ENCODE results near the gene MACO1.

DNA sequence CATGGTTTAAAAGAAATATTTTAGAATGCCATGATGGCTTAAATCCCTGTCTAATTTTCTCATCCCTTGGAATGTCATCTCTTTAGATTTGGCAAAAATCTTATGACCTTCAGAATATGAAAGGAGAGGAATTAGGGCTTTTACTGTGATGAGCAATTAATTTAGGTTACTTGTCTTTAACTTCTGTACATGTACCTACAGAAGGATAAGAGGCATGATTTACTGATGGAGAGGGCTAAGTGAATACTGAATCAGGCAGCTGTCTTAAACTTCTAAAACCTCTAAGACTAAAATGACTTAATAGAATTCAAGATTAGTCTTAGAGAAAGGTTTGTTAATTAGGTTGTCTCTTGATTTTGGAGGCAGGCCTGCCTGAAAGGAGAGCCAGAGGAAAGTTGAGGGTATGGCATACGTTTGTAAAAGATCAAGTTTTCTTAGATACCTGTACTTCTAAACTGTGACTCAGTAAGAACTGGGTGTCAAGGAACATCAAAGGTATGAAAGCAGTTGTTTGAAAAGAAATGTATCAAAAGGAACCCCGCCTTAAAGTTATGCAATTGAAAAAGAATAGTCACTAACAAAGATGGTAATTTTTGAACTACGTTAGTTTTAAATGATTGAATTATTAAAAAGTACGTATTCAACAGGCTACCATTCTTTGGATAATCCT is 12.5 kb downstream of the MACO1 start:
- TF ChIP-seq EZH2 (IDR thresholded peaks at IDR 0.05; ENCODE audit: borderline replicate concordance, low read length) = no peak
- TF ChIP-seq, protein P1, sequence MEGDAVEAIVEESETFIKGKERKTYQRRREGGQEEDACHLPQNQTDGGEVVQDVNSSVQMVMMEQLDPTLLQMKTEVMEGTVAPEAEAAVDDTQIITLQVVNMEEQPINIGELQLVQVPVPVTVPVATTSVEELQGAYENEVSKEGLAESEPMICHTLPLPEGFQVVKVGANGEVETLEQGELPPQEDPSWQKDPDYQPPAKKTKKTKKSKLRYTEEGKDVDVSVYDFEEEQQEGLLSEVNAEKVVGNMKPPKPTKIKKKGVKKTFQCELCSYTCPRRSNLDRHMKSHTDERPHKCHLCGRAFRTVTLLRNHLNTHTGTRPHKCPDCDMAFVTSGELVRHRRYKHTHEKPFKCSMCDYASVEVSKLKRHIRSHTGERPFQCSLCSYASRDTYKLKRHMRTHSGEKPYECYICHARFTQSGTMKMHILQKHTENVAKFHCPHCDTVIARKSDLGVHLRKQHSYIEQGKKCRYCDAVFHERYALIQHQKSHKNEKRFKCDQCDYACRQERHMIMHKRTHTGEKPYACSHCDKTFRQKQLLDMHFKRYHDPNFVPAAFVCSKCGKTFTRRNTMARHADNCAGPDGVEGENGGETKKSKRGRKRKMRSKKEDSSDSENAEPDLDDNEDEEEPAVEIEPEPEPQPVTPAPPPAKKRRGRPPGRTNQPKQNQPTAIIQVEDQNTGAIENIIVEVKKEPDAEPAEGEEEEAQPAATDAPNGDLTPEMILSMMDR (IDR thresholded peaks at IDR 0.05; ENCODE audit: low read length) = no peak
